Smooth muscle cell (in vitro differentiated cells): ENCODE data around the gene RSPH1. TPM values are rescaled to one million over a fixed set of nuclear protein-coding genes. Genes with fewer than 3 reads are reported as not detected.

Experiments
- DNase-seq: peaks from one replicate; lab custom pipeline; 2025; ENCODE audit not compliant: unreplicated experiment; lab: John Stamatoyannopoulos, UW
- H2AFZ ChIP-seq: fragments of 200-600 bp; sonication (generic); 2 replicates; pipeline ENCODE4 v1.6.0; 2016; ENCODE audit warnings: antibody characterized with exemption, low read depth, mild to moderate bottlenecking
- H3F3A ChIP-seq: fragments of 200-600 bp; sonication (generic); 2 replicates; pipeline ENCODE4 v1.6.0; 2017; ENCODE audit warnings: antibody characterized with exemption, low read depth
- H3K27ac ChIP-seq: fragments of 200-600 bp; sonication (generic); 2 replicates; pipeline ENCODE4 v1.5.1; 2016; ENCODE audit warnings: low read depth, mild to moderate bottlenecking
- H3K27me3 ChIP-seq: fragments of 200-600 bp; sonication (generic); 2 replicates; pipeline ENCODE4 v1.6.1; 2016; ENCODE audit warnings: low read depth, mild to moderate bottlenecking
- H3K36me3 ChIP-seq: fragments of 200-600 bp; sonication (generic); 2 replicates; pipeline ENCODE4 v1.5.1; 2016; ENCODE audit warnings: low read depth
- H3K4me1 ChIP-seq: fragments of 200-600 bp; sonication (generic); 2 replicates; pipeline ENCODE4 v1.5.1; 2016; ENCODE audit warnings: low read depth
- H3K4me2 ChIP-seq: fragments of 200-600 bp; sonication (generic); 2 replicates; pipeline ENCODE4 v1.6.0; 2016; ENCODE audit warnings: mild to moderate bottlenecking
- H3K4me3 ChIP-seq: fragments of 200-600 bp; sonication (generic); 2 replicates; pipeline ENCODE4 v1.5.1; 2016; ENCODE audit warnings: mild to moderate bottlenecking
- H3K79me2 ChIP-seq: fragments of 200-600 bp; sonication (generic); 2 replicates; pipeline ENCODE4 v1.6.0; 2016; ENCODE audit warnings: low read depth, mild to moderate bottlenecking
- H3K9ac ChIP-seq: fragments of 200-600 bp; sonication (generic); 2 replicates; pipeline ENCODE4 v1.6.0; 2016; ENCODE audit warnings: low read depth
- H3K9me3 ChIP-seq: fragments of 200-600 bp; sonication (generic); replicated peaks from 2 replicates; pipeline ENCODE4 v1.5.1; 2016; ENCODE audit warnings: low read depth
- H4K20me1 ChIP-seq: fragments of 200-600 bp; sonication (generic); 2 replicates; pipeline ENCODE4 v1.6.0; 2016; ENCODE audit warnings: low read depth
- WGBS: methylation state at CpG from one replicate; pipeline ENCODE4 v1.1.7; 2016; ENCODE audit warnings: low lambda C conversion rate; 5-methylcytosine and 5-hydroxymethylcytosine counted together
- polyA plus RNA-seq: library from polyadenylated mRNA; unstranded; fragments of >200 nt; fragmentation: Nextera tagmentation; extraction: Ambion mirVana; gene quantifications from 2 replicates; pipeline ENCODE4 v1.2.1, GENCODE V29; 2016
- total RNA-seq: library from RNA; depleted of rRNA; stranded (reverse); fragments of >200 nt; gene quantifications from 2 replicates; pipeline ENCODE4 v1.2.3, GENCODE V29; 2014
- TF ChIP-seq, protein P1 (sequence below): fragments of 200-600 bp; sonication (generic); IDR thresholded peaks from 2 replicates; pipeline ENCODE4 v1.5.1; 2017; ENCODE audit warnings: borderline replicate concordance, mild to moderate bottlenecking, antibody characterized with exemption; ENCODE audit not compliant: insufficient read depth, poor library complexity, severe bottlenecking

RSPH1 gene
- total and polyA plus RNA-seq, 2 experiments from 2014 or later: 0.16 TPM; not detected in 1

DNA sequence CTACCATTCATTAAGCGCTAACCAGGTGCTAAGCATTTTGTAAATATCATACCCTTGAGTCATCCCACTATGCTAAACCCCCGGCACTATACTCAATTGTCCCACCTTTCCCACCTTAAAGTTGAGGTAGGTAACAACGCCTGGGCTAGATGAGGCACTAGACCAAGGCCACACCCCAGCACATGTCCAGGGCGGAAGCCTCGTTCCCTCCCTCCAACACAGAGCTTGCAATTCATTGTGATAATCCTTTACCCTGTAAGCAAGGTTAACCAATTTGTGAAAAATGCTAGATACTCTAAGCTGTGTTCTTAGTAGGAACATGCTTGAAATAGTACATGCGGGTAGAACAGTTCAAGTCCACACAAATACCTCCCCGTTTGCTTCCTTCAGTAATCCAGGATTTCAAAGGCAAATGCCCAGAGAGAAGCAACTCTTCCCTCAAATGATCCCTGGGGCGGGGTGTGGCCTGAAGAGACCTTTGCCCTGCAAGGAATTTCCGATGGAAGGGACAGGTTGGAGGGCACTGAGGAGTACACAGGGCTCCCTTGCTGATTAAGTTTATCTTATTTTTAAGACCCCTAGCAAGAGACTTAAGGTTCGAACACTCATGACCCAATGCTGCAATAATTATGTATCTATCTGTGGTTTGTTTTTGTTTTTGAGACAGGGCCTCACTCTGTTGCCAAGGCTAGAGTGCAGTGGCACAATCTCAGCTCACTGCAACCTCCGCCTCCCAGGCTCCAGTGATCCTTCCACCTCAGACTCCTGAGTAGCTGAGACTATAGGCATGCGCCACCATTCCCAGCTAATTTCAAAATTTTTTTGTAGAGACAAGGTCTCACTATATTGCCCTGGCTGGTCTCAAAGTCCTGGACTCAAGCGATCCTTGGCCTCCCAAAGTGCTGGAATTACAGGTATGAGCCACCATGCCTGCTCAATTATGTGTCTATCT is 2.6 kb downstream of the RSPH1 start:
- 85% methylated on average over 13 of the region's 13 CpGs for WGBS
- no peak overlapping the region for H3K4me2 ChIP-seq
- TF ChIP-seq, protein P1, sequence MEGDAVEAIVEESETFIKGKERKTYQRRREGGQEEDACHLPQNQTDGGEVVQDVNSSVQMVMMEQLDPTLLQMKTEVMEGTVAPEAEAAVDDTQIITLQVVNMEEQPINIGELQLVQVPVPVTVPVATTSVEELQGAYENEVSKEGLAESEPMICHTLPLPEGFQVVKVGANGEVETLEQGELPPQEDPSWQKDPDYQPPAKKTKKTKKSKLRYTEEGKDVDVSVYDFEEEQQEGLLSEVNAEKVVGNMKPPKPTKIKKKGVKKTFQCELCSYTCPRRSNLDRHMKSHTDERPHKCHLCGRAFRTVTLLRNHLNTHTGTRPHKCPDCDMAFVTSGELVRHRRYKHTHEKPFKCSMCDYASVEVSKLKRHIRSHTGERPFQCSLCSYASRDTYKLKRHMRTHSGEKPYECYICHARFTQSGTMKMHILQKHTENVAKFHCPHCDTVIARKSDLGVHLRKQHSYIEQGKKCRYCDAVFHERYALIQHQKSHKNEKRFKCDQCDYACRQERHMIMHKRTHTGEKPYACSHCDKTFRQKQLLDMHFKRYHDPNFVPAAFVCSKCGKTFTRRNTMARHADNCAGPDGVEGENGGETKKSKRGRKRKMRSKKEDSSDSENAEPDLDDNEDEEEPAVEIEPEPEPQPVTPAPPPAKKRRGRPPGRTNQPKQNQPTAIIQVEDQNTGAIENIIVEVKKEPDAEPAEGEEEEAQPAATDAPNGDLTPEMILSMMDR: no peak
- H3K79me2 ChIP-seq: no peaks in the 10 kb centered on the region
- no peak overlapping the region for H3K27ac ChIP-seq
- no peaks in the 10 kb centered on the region for H3K27me3 ChIP-seq
- H4K20me1 ChIP-seq: no peaks in the 10 kb centered on the region
- no peaks in the 10 kb centered on the region for H3K36me3 ChIP-seq
- H3K4me3 ChIP-seq: no peak overlapping the region
- no peaks in the 10 kb centered on the region for H3F3A ChIP-seq
- no peaks in the 10 kb centered on the region for H3K9me3 ChIP-seq
- no peak overlapping the region for H3K9ac ChIP-seq
- H3K4me1 ChIP-seq: peaks cover 12% of the 10 kb centered on the region
- H2AFZ ChIP-seq: no peak overlapping the region
- no peak for DNase-seq

DNA sequence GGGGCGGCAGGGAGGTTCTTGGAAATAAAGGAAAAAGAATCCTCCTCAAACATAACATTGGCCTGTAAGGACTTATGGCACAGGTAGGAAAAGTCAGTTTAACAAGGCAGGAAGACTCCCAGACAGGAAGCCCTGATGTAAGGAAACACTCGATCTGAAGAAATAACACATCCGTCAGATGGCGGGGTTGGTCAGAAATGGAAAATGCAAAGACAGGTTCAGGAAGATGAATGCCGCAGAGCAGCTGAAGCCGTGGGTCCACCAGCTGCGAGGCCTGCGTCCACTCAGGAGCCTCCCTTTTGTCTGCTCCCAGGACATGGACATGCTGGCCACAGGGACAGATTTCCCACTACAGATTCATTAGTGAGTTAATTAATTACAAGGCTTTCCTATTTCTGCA is 3.8 kb downstream of the RSPH1 start:
- H3K9me3 ChIP-seq: no peaks in the 10 kb centered on the region
- no peak overlapping the region for H3K9ac ChIP-seq
- no peaks in the 10 kb centered on the region for H4K20me1 ChIP-seq
- no peaks in the 10 kb centered on the region for H3F3A ChIP-seq
- H3K4me1 ChIP-seq: peaks cover 9% of the 10 kb centered on the region
- no peak overlapping the region for H3K27ac ChIP-seq
- no peaks in the 10 kb centered on the region for H3K79me2 ChIP-seq
- 90% methylated on average over 8 of the region's 8 CpGs for WGBS
- no peak overlapping the region for H3K4me3 ChIP-seq
- H3K36me3 ChIP-seq: no peaks in the 10 kb centered on the region
- H2AFZ ChIP-seq: no peak overlapping the region
- TF ChIP-seq, protein P1: no peak
- no peak for DNase-seq
- H3K27me3 ChIP-seq: no peaks in the 10 kb centered on the region
- H3K4me2 ChIP-seq: no peak overlapping the region

DNA sequence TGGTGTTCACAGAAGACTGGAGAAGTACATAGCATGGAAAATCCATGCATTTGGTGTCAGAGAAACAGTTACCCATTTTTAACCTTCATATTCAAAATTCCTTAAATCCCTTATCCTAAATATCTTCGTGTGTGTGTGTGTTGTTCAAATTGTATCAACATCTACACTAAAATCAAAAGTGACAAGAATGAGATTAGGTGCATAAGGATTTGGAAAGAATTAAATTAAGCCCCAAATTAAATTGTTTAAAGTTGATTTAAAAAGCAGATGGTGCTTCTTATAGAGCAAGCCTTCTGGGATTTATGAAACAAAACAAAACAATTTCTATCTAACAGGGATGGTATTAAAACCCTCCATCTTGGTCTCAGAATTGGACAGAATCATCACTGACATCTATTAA is 4.7 kb downstream of the RSPH1 start:
- no peak for DNase-seq
- Histone ChIP-seq H3K4me3 (no peak overlapping the region), H3F3A (no peaks in the 10 kb centered on the region), H3K27me3 (no peaks in the 10 kb centered on the region), H3K79me2 (no peaks in the 10 kb centered on the region), H3K9me3 (no peaks in the 10 kb centered on the region), H3K36me3 (no peaks in the 10 kb centered on the region), H3K4me1 (peaks cover 3% of the 10 kb centered on the region), H3K4me2 (no peak overlapping the region), H3K27ac (no peak overlapping the region), H3K9ac (no peak overlapping the region), H2AFZ (no peak overlapping the region), H4K20me1 (no peaks in the 10 kb centered on the region)
- TF ChIP-seq, protein P1: no peak
- 89% methylated on average over 1 of the region's 1 CpG for WGBS

DNA sequence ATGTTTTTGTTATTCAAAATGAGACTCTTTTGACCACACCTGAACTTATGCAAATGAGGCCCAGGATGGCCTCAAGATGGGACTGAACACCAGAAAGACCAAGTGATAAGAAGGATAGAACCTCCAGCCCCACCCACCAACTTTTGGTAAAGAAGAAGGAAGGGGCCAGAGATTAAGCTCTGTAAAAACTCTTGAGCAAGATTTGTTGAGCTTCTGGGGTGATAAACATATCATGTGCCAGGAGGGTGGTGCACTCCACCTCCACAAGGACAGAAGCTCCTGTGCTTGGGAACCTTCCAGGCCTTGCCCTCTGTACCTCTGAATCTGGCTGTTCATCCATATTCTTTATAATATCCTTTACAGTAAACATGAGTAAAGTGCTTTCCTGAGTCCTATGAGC is 5.3 kb downstream of the RSPH1 start:
- H3K4me1 ChIP-seq: peaks cover 3% of the 10 kb centered on the region
- no peaks in the 10 kb centered on the region for H3K36me3 ChIP-seq
- H3K79me2 ChIP-seq: no peaks in the 10 kb centered on the region
- no peak overlapping the region for H3K27ac ChIP-seq
- H3K4me2 ChIP-seq: no peak overlapping the region
- no peak overlapping the region for H3K4me3 ChIP-seq
- no peaks in the 10 kb centered on the region for H3F3A ChIP-seq
- H4K20me1 ChIP-seq: no peaks in the 10 kb centered on the region
- no peaks in the 10 kb centered on the region for H3K27me3 ChIP-seq
- no peak overlapping the region for H3K9ac ChIP-seq
- H3K9me3 ChIP-seq: no peaks in the 10 kb centered on the region
- TF ChIP-seq, protein P1: no peak
- DNase-seq: no peak
- H2AFZ ChIP-seq: no peak overlapping the region
